T-helper 2 cell treated with Interferon-gamma antibody and Interleukin-4, amounts not matched to agents 5 μg/mL and 100 μg/mL, for 36 hours (primary cell): ENCODE data around the gene GIPC1.
"Not testable (repeated sequence)": the region's sequence is repeated elsewhere in the genome, so short reads cannot be mapped to it uniquely, and the experiment has no call there.

Source experiments
- DNase-seq: peaks from one replicate; pipeline ENCODE4 v3.0.0; 2021; ENCODE audit warnings: low spot score
- H3K27ac Mint-ChIP-seq: one replicate; pipeline ENCODE4 v1.8.0; 2021; ENCODE audit warnings: mild to moderate bottlenecking, mixed read lengths
- H3K27me3 Mint-ChIP-seq: one replicate; pipeline ENCODE4 v1.8.0; 2021; ENCODE audit warnings: low read depth, mixed read lengths
- H3K36me3 Mint-ChIP-seq: one replicate; pipeline ENCODE4 v1.8.0; 2021; ENCODE audit warnings: low read depth, mixed read lengths
- H3K4me1 Mint-ChIP-seq: one replicate; pipeline ENCODE4 v1.8.0; 2021; ENCODE audit warnings: low read depth, mixed read lengths
- H3K4me3 Mint-ChIP-seq: one replicate; pipeline ENCODE4 v1.8.0; 2022; ENCODE audit warnings: mild to moderate bottlenecking, moderate library complexity, mixed read lengths
- H3K9me3 Mint-ChIP-seq: one replicate; pipeline ENCODE4 v1.8.0; 2021; ENCODE audit warnings: mixed read lengths

GIPC1 gene

DNA sequence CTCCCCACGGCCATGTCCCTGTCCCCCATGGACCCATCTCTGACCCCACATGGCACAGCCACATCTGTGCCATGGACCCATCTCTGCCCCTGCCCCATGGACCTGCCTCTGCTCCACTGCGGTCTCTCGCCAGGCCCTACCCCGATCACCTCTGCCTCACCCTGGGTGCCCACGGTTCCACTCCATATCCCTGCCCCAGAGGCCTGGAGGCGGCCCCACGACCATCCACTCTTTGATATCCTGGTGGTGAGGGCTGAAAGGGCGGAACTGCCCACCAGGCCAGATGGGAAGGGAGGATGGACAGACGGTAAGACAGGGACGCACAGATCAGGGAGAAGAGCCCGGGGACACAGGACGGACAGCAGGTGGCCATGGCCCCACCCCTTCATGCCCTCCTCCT, 21.1 kb downstream of the GIPC1 start:
- no peaks in the 10 kb centered on the region for H3K9me3 Mint-ChIP-seq
- peaks cover 17% of the 10 kb centered on the region for H3K27me3 Mint-ChIP-seq
- H3K4me3 Mint-ChIP-seq, result peak overlapping the region; percentile 46
- no peak for DNase-seq
- peaks cover 21% of the 10 kb centered on the region for H3K4me1 Mint-ChIP-seq
- no peak overlapping the region for H3K27ac Mint-ChIP-seq
- peaks cover 8% of the 10 kb centered on the region for H3K36me3 Mint-ChIP-seq

DNA sequence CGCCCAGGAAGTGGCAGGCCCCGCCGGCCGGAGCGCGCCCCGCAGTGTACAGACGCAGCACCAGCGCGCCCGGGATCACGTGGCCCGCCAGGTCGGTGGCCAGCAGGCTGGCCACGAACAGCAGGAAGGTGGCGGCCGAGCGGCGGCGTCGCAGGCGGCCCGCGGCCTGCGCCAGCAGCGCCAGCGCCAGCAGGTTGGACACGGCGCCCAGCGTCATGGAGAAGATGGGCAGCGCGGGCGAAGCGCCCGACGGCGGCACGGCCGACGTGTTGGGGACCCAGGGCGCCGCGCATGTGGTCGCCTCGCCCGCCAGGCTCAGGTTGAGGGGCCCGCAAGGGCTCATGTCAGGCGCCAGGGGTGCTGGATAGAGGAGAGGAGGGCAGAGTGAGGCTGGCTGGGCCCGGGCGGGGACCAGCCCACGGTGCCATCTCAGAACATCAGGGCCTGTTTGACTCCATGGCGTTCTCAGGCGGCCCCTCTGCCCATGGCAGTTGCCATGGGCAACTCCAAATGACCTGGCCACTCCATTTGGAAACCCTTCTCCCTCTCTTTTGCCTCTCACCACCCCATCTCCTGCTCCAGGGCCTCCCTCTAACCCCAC, 21.8 kb downstream of the GIPC1 start:
- Mint-ChIP-seq H3K27me3 (peaks cover 17% of the 10 kb centered on the region), H3K4me3 (peak overlapping the region; percentile 46)
- no peak for DNase-seq

DNA sequence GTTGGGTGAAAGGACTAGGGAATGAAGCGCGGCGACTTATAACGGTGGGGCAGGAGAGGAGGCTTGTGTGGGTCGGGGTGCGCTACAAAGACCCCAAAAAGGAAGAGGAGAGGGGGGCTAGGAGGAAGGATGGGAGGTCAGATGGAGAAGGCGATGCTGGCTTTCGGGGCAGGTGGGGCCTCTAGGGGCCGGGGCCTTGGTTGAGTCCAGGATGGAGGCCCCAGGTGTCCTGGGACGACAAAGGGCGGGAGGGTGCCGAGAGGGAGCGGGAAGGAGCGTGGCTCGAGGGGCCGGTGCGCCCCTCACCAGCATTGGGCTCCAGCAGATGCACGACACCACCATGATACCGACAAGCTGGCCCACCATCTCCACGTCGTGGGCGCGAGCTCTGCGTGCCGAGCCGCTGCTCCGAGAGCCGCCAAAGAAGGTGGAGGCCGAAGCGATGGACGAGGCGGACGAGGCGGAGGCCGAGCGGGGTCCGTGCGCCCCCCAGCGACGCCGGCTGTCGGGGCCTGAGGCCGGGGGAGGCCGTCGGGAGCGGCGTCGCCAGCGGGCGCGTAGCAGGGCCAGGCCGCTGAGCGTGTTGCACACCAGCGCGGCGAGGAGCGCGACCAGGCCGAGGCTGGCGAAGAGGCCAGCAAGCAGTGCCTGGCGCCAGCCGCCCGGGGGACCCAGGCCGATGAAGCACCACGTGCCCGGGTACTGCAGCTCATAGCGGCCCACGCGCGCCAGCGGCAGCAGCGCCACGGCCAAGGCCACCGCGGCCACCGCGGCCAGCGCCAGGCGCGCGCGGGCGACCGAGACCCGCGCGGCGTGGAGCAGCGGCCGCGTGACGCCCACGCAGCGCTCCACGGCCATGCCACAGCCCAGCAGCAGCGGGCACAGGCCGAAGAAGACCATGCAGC, 22.6 kb downstream of the GIPC1 start:
- H3K27ac Mint-ChIP-seq, result no peak overlapping the region
- H3K36me3 Mint-ChIP-seq, result peaks cover 21% of the 10 kb centered on the region
- peaks cover 21% of the 10 kb centered on the region for H3K4me1 Mint-ChIP-seq
- no peak for DNase-seq
- peaks cover 17% of the 10 kb centered on the region for H3K27me3 Mint-ChIP-seq
- H3K4me3 Mint-ChIP-seq, result peak overlapping the region; percentile 5
- H3K9me3 Mint-ChIP-seq, result no peaks in the 10 kb centered on the region

More for the DNA sequence above, 21.8 kb downstream of the GIPC1 start:
- Mint-ChIP-seq H3K36me3 (peaks cover 16% of the 10 kb centered on the region), H3K9me3 (no peaks in the 10 kb centered on the region), H3K4me1 (peaks cover 21% of the 10 kb centered on the region), H3K27ac (peak overlapping the region; percentile 31)

DNA sequence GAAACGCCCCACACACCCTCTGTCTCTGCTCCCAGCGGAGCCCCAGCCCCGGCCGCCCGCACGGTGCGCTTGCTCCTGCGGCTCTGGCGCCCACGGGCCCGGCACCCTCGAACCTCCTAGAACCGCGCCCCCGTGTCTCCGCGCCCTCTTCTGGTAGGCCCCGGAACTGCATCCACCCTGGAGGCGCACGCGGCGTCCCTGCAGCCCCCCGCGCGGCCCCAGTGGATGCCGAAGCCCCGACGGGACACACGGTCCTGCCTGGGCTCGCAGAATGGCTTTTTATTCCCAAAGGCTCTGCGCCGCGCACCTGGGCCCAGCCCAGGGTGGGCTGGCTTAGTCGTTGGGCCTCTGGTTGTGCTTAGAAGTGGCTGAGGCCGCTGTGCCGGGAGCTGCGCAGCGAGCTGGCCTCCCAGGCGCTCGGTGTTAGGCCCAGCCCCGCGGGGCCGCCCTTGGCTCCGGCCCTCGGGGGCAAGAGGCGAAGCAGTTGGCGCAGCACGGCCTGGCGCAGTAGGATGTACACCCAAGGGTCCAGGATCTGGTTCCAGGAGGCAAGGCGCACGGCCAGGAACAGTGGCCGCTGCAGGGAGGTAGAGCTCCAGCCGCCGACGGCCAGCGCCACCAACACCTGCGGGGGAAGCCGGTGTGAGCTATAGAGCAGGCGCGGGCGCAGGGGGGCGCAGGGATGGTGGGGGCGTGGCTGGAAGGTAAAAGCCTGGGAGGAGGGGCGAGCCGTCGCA, 23.6 kb downstream of the GIPC1 start:
- H3K27ac Mint-ChIP-seq, result no peak overlapping the region
- H3K4me1 Mint-ChIP-seq, result peaks cover 21% of the 10 kb centered on the region
- H3K36me3 Mint-ChIP-seq, result peaks cover 29% of the 10 kb centered on the region
- H3K9me3 Mint-ChIP-seq, result no peaks in the 10 kb centered on the region
- peaks cover 17% of the 10 kb centered on the region for H3K27me3 Mint-ChIP-seq
- DNase-seq, result peak; percentile 75
- H3K4me3 Mint-ChIP-seq, result no peak overlapping the region

DNA sequence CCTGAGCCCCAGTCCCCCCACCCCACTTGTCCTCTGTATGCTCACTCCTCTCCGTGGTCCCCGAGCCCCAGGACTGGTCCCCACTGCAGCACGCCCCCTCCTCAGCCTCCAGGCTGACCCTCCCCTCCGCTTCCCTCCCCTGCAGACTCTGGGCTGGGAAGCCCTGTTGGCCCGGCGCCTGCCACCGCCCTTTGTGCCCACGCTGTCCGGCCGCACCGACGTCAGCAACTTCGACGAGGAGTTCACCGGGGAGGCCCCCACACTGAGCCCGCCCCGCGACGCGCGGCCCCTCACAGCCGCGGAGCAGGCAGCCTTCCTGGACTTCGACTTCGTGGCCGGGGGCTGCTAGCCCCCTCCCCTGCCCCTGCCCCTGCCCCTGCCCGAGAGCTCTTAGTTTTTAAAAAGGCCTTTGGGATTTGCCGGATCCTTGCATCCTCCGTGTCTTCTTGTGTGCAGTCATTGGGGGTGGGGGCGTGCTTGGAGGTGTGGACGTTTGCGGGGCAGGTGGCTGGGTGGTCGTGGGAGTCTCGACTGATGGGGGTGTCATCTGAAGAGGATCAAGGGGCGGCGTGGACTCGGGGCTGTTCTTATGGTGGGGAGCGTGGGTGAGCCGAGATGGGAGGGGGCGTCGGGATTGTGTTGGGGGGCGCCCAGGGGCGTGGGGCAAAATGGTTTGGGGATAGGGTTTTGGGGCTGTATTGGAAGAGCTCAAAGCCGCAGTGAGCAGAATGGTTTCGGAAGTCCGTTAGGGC, 24.3 kb downstream of the GIPC1 start:
- H3K27ac Mint-ChIP-seq, result no peak overlapping the region
- H3K9me3 Mint-ChIP-seq, result no peaks in the 10 kb centered on the region
- H3K27me3 Mint-ChIP-seq, result peaks cover 17% of the 10 kb centered on the region
- H3K4me1 Mint-ChIP-seq, result peaks cover 20% of the 10 kb centered on the region
- no peak for DNase-seq
- no peak overlapping the region for H3K4me3 Mint-ChIP-seq
- H3K36me3 Mint-ChIP-seq, result peaks cover 34% of the 10 kb centered on the region

DNA sequence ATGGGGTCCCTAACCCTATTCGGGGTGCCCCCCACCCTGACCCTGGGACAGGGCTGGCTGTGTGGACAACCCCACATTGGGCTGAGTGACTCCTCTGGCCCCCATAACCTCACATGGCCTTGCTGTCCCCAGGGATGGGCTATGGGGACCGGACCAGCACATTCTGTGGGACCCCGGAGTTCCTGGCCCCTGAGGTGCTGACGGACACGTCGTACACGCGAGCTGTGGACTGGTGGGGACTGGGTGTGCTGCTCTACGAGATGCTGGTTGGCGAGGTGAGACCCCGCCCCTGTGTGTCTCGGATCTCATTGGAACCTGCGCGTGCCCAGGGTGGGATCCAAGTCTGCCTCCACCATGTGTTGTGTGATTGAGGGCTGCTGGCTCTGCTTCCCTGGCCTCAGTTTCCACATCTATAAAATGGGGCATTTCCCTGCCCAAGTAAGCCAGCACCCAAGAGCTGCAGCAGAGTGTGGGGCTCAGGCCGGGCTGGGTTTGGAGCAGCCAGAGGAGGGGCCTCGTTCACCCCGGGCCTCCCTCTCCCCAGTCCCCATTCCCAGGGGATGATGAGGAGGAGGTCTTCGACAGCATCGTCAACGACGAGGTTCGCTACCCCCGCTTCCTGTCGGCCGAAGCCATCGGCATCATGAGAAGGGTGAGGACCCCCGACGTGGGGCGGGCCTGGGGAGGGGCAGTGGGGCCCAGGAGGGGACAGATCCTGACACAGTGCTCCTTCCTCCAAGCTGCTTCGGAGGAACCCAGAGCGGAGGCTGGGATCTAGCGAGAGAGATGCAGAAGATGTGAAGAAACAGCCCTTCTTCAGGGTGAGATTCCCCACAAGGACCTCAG, 25.7 kb downstream of the GIPC1 start:
- no peaks in the 10 kb centered on the region for H3K9me3 Mint-ChIP-seq

DNA sequence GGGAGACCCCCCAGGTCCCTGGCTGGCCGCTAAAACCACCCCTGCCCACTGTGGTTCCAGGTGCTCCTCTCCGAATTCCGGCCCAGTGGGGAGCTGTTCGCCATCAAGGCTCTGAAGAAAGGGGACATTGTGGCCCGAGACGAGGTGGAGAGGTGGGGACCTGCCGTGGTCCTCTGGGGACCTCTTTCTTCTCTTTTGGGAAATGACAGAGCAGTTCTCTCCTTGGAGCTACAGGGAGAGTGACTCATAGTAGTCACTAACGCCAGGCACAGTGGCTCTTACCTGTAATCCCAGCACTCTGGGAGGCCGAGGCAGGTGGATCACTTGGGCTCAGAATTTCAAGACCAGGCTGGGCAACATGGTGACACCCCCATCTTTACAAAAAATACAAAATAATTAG, 28.1 kb downstream of the GIPC1 start:
- Mint-ChIP-seq H3K36me3 (peaks cover 56% of the 10 kb centered on the region), H3K27ac (no peak overlapping the region), H3K4me3 (no peak overlapping the region), H3K4me1 (peaks cover 2% of the 10 kb centered on the region), H3K27me3 (peaks cover 4% of the 10 kb centered on the region), H3K9me3 (no peaks in the 10 kb centered on the region)
- no peak for DNase-seq

More for the DNA sequence above, 25.7 kb downstream of the GIPC1 start:
- no peak for DNase-seq
- Mint-ChIP-seq H3K36me3 (peaks cover 40% of the 10 kb centered on the region), H3K4me1 (peaks cover 10% of the 10 kb centered on the region), H3K27ac (no peak overlapping the region), H3K4me3 (no peak overlapping the region), H3K27me3 (peaks cover 17% of the 10 kb centered on the region)

DNA sequence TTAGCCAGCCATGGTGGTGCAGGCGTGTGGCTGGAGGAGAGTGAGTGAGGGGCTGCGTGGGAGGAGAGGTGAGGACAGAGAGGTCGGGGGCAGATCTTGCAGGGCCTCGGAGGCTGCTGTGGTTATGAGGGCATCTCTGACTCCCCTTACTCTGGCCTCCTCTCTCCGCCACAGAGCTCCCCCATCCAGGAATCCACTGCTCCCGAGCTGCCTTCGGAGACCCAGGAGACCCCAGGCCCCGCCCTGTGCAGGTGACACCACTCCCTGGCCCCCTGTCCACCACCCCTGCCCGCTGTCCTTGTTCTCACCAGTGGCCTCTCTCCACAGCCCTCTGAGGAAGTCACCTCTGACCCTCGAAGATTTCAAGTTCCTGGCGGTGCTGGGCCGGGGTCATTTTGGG, 28.5 kb downstream of the GIPC1 start:
- Mint-ChIP-seq H3K27ac (no peak overlapping the region), H3K27me3 (no peaks in the 10 kb centered on the region), H3K4me3 (no peak overlapping the region), H3K36me3 (peaks cover 59% of the 10 kb centered on the region), H3K9me3 (no peaks in the 10 kb centered on the region), H3K4me1 (peaks cover 2% of the 10 kb centered on the region)
- DNase-seq, result no peak

DNA sequence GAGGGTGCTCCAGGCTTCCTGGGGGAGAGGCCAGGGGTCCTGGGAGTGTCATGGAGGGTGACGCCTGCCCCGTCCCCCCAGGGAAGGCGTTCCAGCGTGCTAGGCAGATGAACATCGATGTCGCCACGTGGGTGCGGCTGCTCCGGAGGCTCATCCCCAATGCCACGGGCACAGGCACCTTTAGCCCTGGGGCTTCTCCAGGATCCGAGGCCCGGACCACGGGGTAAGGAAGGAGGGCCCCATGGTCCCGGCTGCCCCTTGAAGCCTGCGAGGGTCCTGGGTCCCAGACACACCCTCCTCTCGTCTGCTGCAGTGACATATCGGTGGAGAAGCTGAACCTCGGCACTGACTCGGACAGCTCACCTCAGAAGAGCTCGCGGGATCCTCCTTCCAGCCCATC, 32.2 kb downstream of the GIPC1 start:
- H3K27ac Mint-ChIP-seq, result no peak overlapping the region
- no peak for DNase-seq
- no peaks in the 10 kb centered on the region for H3K27me3 Mint-ChIP-seq
- H3K4me1 Mint-ChIP-seq, result peaks cover 2% of the 10 kb centered on the region
- no peak overlapping the region for H3K4me3 Mint-ChIP-seq
- H3K9me3 Mint-ChIP-seq, result no peaks in the 10 kb centered on the region
- peaks cover 58% of the 10 kb centered on the region for H3K36me3 Mint-ChIP-seq

DNA sequence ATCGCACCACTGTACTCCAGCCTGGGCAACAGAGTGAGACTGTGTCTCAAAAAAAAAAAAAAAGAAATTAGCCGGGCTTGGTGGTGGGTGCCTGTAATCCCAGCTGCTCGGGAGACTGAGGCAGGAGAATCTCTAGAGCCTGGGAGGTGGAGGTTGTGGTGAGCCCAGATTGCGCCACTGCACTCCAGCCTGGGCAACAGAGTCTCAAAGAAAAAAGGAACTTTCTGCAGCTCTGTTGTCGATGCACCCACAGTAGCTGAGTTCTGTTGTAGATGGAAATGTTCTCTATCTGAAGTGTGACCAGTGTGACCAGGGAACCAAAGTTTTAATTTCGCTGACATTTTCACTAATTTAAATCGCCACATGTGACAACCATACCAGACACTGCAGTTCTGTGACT, 33.5 kb downstream of the GIPC1 start:
- not testable (repeated sequence) for H3K27ac Mint-ChIP-seq, H3K27me3 Mint-ChIP-seq, DNase-seq, H3K9me3 Mint-ChIP-seq, H3K4me3 Mint-ChIP-seq, H3K4me1 Mint-ChIP-seq
- peaks cover 56% of the 10 kb centered on the region for H3K36me3 Mint-ChIP-seq

DNA sequence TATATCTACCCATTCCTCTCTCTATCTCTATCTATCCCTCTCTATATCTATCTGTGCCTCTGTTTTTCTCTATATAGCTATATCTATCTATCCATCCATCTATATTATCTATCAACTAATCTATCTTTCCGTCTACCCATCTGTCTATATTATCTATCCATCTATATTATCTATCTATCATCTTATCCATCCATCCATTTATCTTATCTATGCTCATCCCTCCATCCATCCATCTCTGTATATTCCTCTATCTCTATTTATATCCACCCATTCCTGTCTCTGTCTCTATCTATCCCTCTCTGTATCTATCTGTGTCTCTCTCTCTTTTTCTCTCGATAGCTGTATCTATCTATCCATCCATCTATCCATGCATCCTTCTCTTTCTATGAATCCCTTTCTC, 35.0 kb downstream of the GIPC1 start:
- no peak overlapping the region for H3K4me3 Mint-ChIP-seq
- peaks cover 52% of the 10 kb centered on the region for H3K36me3 Mint-ChIP-seq
- no peaks in the 10 kb centered on the region for H3K9me3 Mint-ChIP-seq
- DNase-seq, result no peak
- H3K27ac Mint-ChIP-seq, result no peak overlapping the region
- H3K27me3 Mint-ChIP-seq, result no peaks in the 10 kb centered on the region
- peaks cover 2% of the 10 kb centered on the region for H3K4me1 Mint-ChIP-seq

DNA sequence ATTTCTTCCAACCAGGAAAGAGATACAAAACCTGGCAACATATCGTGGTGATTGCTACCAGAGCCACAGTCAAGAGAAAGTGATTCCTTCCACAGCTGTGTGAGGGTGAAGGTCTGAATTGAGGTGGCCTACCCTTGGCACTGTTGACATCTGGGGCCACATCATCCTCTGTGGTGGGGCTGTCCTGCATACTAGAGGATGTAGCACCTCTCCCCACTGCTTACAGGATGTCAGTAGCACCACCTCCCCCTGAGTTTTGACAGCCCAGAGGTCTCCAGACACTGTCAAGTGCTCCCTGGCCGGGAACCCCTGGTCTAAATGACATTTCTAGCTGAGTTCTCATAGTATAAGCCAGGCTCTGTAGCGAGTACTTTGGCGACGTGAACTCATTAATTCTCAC, 36.2 kb downstream of the GIPC1 start:
- peaks cover 48% of the 10 kb centered on the region for H3K36me3 Mint-ChIP-seq
- DNase-seq, result no peak
- H3K27ac Mint-ChIP-seq, result no peak overlapping the region
- H3K27me3 Mint-ChIP-seq, result no peaks in the 10 kb centered on the region
- H3K4me1 Mint-ChIP-seq, result peaks cover 2% of the 10 kb centered on the region
- H3K9me3 Mint-ChIP-seq, result no peaks in the 10 kb centered on the region
- H3K4me3 Mint-ChIP-seq, result no peak overlapping the region

DNA sequence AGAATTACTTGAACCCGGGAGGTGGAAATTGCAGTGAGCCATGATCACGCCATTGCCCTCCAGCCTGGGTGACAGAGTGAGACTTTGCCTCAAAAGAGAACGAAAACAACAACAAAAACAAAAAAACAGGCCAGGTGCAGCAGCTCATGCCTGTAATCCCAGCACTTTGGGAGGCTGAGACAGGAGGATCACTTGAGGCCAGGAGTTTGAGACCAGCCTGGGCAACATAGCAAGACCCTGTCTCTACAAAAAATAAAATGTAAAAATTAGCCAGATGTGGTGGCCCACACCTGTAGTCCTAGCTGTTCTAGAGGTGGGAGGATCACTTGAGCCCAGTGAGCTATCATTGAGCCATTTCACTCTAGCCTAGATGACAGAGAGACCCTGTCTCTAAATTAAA, 43.6 kb downstream of the GIPC1 start:
- not testable (repeated sequence) for H3K4me1 Mint-ChIP-seq, H3K4me3 Mint-ChIP-seq, DNase-seq, H3K27me3 Mint-ChIP-seq, H3K9me3 Mint-ChIP-seq, H3K27ac Mint-ChIP-seq
- H3K36me3 Mint-ChIP-seq, result peaks cover 46% of the 10 kb centered on the region
